GM18873 (cell line): ENCODE results near the gene SNRPD3.
A peak's percentile ranks its signal among the peaks of the same experiment; 100 is the strongest.

Experiments
- ATAC-seq: cut with Tn5 transposase; IDR thresholded peaks from one replicate; pipeline ENCODE4 v1.9.1; 2021; ENCODE audit warnings: mild to moderate bottlenecking, moderate library complexity, moderate number of reproducible peaks; ENCODE audit not compliant: unreplicated experiment, low FRiP score

Gene SNRPD3

GRCh38 chr22:24555165-24556039 lies at the start of gene SNRPD3:
TSS of gene SNRPD3 (plus strand) at chr22:24555999. CDS start at chr22:24557675, 1,676 bp downstream.
- ATAC-seq: peak; percentile 60

GRCh38 chr22:24506802-24507438 lies 48.9 kb upstream of the SNRPD3 start:
- ATAC-seq: no peak

- no peak for ATAC-seq
These were observed 48.1 kb upstream of the SNRPD3 start for GRCh38 chr22:24507716-24508115.

- ATAC-seq: no peak
These were observed 44.9 kb upstream of the SNRPD3 start for GRCh38 chr22:24510637-24511625.

GRCh38 chr22:24512043-24512442 lies 43.8 kb upstream of the SNRPD3 start:
- no peak for ATAC-seq

GRCh38 chr22:24513378-24514240 lies 42.2 kb upstream of the SNRPD3 start:
- no peak for ATAC-seq

- no peak for ATAC-seq
These were observed 41.4 kb upstream of the SNRPD3 start for GRCh38 chr22:24514241-24515026.

- ATAC-seq: no peak
These were observed 40.8 kb upstream of the SNRPD3 start for GRCh38 chr22:24515027-24515338.

- ATAC-seq: no peak
These were observed 39.5 kb upstream of the SNRPD3 start for GRCh38 chr22:24516301-24516737.

- no peak for ATAC-seq
These were observed 38.4 kb upstream of the SNRPD3 start for GRCh38 chr22:24517446-24517845.

- no peak for ATAC-seq
These were observed 37.6 kb upstream of the SNRPD3 start for GRCh38 chr22:24518228-24518627.

- ATAC-seq: no peak
These were observed 36.9 kb upstream of the SNRPD3 start for GRCh38 chr22:24518771-24519485.

GRCh38 chr22:24519496-24519895 lies 36.3 kb upstream of the SNRPD3 start:
- ATAC-seq: no peak

GRCh38 chr22:24521791-24522245 lies 34.0 kb upstream of the SNRPD3 start:
- ATAC-seq: no peak

GRCh38 chr22:24523873-24524272 lies 31.9 kb upstream of the SNRPD3 start:
- ATAC-seq: no peak

GRCh38 chr22:24525416-24526037 lies 30.3 kb upstream of the SNRPD3 start:
- ATAC-seq: no peak

GRCh38 chr22:24526191-24526590 lies 29.6 kb upstream of the SNRPD3 start:
- ATAC-seq: no peak

GRCh38 chr22:24529898-24530297 lies 25.9 kb upstream of the SNRPD3 start:
- no peak for ATAC-seq
